Panc1 (cell line): Measurements from ENCODE around the gene CRK.

ENCODE experiments used
- POLR2AphosphoS5 ChIP-seq: IDR thresholded peaks from 2 replicates; pipeline ENCODE4 v1.6.1; 2012; ENCODE audit warnings: mild to moderate bottlenecking, low read depth, low read length, moderate library complexity
- SIN3A ChIP-seq: IDR thresholded peaks from 2 replicates; pipeline ENCODE4 v1.6.1; 2012; ENCODE audit warnings: low read depth, mild to moderate bottlenecking, low read length, moderate library complexity, borderline replicate concordance; ENCODE audit not compliant: insufficient read depth
- TCF7L2 ChIP-seq: IDR thresholded peaks from 2 replicates; pipeline ENCODE4 v1.6.1; 2011; ENCODE audit warnings: mild to moderate bottlenecking, low read depth, low read length, inconsistent platforms
- TF ChIP-seq, protein P1 (sequence below): fragments of 450-650 bp; IDR thresholded peaks from 2 replicates; pipeline ENCODE4 v1.5.1; 2017; ENCODE audit warnings: mild to moderate bottlenecking
- TF ChIP-seq, protein P2 (sequence below), 2 experiments: IDR thresholded peaks; 2 replicates each; pipeline ENCODE4 v1.6.1; 2011 to 2012; ENCODE audit warnings: low read depth in 2 of 2, control low read depth in 1 of 2, low read length in 1 of 2, mild to moderate bottlenecking in 1 of 2, moderate library complexity in 1 of 2; ENCODE audit not compliant: insufficient read depth in 1 of 2

DNA sequence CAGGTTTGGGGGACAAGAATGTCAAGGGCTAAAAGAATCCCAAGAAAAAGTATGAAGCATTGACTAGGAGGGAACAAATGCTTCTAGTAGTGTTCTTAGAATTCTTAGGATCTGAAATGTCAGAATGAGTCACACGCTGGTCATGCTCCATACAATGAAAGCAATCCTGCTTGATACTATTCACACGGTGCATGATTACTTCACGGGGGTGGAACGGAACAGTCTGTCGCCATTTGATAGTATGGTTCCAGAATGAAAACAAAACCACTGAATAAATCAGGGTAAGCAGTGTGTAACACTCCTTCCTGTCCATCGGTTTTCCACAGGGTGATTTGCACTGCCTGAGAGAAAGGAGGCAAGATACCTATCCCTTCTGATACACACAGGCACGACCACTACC lies 33.1 kb downstream of the CRK start:
- TF ChIP-seq, protein P1, sequence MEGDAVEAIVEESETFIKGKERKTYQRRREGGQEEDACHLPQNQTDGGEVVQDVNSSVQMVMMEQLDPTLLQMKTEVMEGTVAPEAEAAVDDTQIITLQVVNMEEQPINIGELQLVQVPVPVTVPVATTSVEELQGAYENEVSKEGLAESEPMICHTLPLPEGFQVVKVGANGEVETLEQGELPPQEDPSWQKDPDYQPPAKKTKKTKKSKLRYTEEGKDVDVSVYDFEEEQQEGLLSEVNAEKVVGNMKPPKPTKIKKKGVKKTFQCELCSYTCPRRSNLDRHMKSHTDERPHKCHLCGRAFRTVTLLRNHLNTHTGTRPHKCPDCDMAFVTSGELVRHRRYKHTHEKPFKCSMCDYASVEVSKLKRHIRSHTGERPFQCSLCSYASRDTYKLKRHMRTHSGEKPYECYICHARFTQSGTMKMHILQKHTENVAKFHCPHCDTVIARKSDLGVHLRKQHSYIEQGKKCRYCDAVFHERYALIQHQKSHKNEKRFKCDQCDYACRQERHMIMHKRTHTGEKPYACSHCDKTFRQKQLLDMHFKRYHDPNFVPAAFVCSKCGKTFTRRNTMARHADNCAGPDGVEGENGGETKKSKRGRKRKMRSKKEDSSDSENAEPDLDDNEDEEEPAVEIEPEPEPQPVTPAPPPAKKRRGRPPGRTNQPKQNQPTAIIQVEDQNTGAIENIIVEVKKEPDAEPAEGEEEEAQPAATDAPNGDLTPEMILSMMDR: no peak
- TF ChIP-seq, protein P2, sequence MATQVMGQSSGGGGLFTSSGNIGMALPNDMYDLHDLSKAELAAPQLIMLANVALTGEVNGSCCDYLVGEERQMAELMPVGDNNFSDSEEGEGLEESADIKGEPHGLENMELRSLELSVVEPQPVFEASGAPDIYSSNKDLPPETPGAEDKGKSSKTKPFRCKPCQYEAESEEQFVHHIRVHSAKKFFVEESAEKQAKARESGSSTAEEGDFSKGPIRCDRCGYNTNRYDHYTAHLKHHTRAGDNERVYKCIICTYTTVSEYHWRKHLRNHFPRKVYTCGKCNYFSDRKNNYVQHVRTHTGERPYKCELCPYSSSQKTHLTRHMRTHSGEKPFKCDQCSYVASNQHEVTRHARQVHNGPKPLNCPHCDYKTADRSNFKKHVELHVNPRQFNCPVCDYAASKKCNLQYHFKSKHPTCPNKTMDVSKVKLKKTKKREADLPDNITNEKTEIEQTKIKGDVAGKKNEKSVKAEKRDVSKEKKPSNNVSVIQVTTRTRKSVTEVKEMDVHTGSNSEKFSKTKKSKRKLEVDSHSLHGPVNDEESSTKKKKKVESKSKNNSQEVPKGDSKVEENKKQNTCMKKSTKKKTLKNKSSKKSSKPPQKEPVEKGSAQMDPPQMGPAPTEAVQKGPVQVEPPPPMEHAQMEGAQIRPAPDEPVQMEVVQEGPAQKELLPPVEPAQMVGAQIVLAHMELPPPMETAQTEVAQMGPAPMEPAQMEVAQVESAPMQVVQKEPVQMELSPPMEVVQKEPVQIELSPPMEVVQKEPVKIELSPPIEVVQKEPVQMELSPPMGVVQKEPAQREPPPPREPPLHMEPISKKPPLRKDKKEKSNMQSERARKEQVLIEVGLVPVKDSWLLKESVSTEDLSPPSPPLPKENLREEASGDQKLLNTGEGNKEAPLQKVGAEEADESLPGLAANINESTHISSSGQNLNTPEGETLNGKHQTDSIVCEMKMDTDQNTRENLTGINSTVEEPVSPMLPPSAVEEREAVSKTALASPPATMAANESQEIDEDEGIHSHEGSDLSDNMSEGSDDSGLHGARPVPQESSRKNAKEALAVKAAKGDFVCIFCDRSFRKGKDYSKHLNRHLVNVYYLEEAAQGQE (IDR thresholded peaks at IDR 0.05; ENCODE audit: insufficient read depth in 1 of 2, low read depth in 2 of 2, low read length in 1 of 2): no peak
- TF ChIP-seq POLR2AphosphoS5: no peak
- TF ChIP-seq SIN3A: no peak
- no peak for TF ChIP-seq TCF7L2
